GM12878 (cell line): Measurements from ENCODE around the gene HMCES. TPM values are rescaled to one million over a fixed set of nuclear protein-coding genes. Genes with fewer than 3 reads are reported as not detected.

Source experiments
- ATF3 ChIP-seq: IDR thresholded peaks from 2 replicates; pipeline ENCODE4 v1.6.1; 2011; ENCODE audit warnings: low read depth, mild to moderate bottlenecking, low read length, moderate library complexity, borderline replicate concordance; ENCODE audit errors: extremely low read depth
- ATF7 ChIP-seq: fragments of 450-650 bp; IDR thresholded peaks from 2 replicates; pipeline ENCODE4 v1.6.1; 2016; ENCODE audit warnings: low read depth, mild to moderate bottlenecking
- BHLHE40 ChIP-seq, 2 experiments: fragments of 450-650 bp in 1 of 2; IDR thresholded peaks; 2 replicates each; pipeline ENCODE4 v1.6.1; 2011 to 2017; ENCODE audit warnings: low read depth in 2 of 2, borderline replicate concordance in 1 of 2, improper control_type of control experiment in 1 of 2, low read length in 1 of 2, mild to moderate bottlenecking in 1 of 2
- E2F4 ChIP-seq: IDR thresholded peaks from 2 replicates; pipeline ENCODE4 v1.6.1; 2012; ENCODE audit warnings: low read depth, low read length, improper control_type of control experiment
- EED ChIP-seq: sonication (generic); IDR thresholded peaks from 2 replicates; pipeline ENCODE4 v1.6.1; 2016; ENCODE audit warnings: antibody characterized with exemption, low read depth
- EGR1 ChIP-seq, 2 experiments: IDR thresholded peaks; 1 replicate in 1 of 2; 2 replicates in 1 of 2; pipeline ENCODE4 v1.6.1; 2011 to 2012; ENCODE audit warnings: low read depth in 2 of 2, low read length in 2 of 2, borderline replicate concordance in 1 of 2, mild to moderate bottlenecking in 1 of 2, moderate library complexity in 1 of 2
- ELK1 ChIP-seq: IDR thresholded peaks from 2 replicates; pipeline ENCODE4 v1.6.1; 2012; ENCODE audit warnings: low read depth, low read length, improper control_type of control experiment
- EP300 ChIP-seq, 2 experiments: fragments of 150-350 bp in 1 of 2; IDR thresholded peaks; 2 replicates each; pipeline ENCODE4 v1.6.1; 2011 to 2012; ENCODE audit warnings: low read depth in 2 of 2, low read length in 2 of 2, borderline replicate concordance in 1 of 2, improper control_type of control experiment in 1 of 2, inconsistent platforms in 1 of 2; ENCODE audit not compliant: control insufficient read depth in 1 of 2
- IKZF1 ChIP-seq: fragments of 450-650 bp; conservative IDR thresholded peaks from 2 replicates; pipeline ENCODE4 v1.6.1; 2017; ENCODE audit warnings: antibody characterized with exemption, mild to moderate bottlenecking
- IKZF2 ChIP-seq, 2 experiments: fragments of 450-650 bp; IDR thresholded peaks; 2 replicates each; pipeline ENCODE4 v1.6.1; 2017; ENCODE audit warnings: mild to moderate bottlenecking in 2 of 2, moderate library complexity in 2 of 2
- KLF5 ChIP-seq: fragments of 450-650 bp; IDR thresholded peaks from 2 replicates; pipeline ENCODE4 v1.6.1; 2014; ENCODE audit warnings: mild to moderate bottlenecking; ENCODE audit not compliant: partially characterized antibody
- LARP7 ChIP-seq: fragments of 450-650 bp; IDR thresholded peaks from 2 replicates; pipeline ENCODE4 v1.6.1; 2017; ENCODE audit warnings: mild to moderate bottlenecking
- MYC ChIP-seq: IDR thresholded peaks from 2 replicates; pipeline ENCODE4 v1.6.1; 2011; ENCODE audit warnings: mild to moderate bottlenecking, low read length, moderate library complexity, inconsistent platforms; ENCODE audit not compliant: insufficient read depth, insufficient replicate concordance, insufficient read length, severe bottlenecking
- NBN ChIP-seq: fragments of 450-650 bp; IDR thresholded peaks from 2 replicates; pipeline ENCODE4 v1.6.1; 2016
- NKRF ChIP-seq: fragments of 450-650 bp; conservative IDR thresholded peaks from 2 replicates; pipeline ENCODE4 v1.6.1; 2017; ENCODE audit warnings: mild to moderate bottlenecking, moderate library complexity
- NR2F1 ChIP-seq: fragments of 450-650 bp; conservative IDR thresholded peaks from 2 replicates; pipeline ENCODE4 v1.6.1; 2017; ENCODE audit warnings: mild to moderate bottlenecking
- PML ChIP-seq: IDR thresholded peaks from 2 replicates; pipeline ENCODE4 v1.6.1; 2012; ENCODE audit warnings: low read length, inconsistent platforms
- RB1 ChIP-seq: fragments of 450-650 bp; formaldehyde crosslinking; IDR thresholded peaks from 2 replicates; pipeline ENCODE4 v1.6.1; 2017; ENCODE audit warnings: mild to moderate bottlenecking, borderline replicate concordance
- SPI1 ChIP-seq: IDR thresholded peaks from 2 replicates; pipeline ENCODE4 v1.6.1; 2011; ENCODE audit warnings: low read depth, mild to moderate bottlenecking, low read length, moderate library complexity, borderline replicate concordance; ENCODE audit not compliant: insufficient read depth
- SUPT20H ChIP-seq: IDR thresholded peaks from 2 replicates; pipeline ENCODE4 v1.6.1; 2011; ENCODE audit warnings: low read depth, mild to moderate bottlenecking, low read length, moderate library complexity, borderline replicate concordance; ENCODE audit not compliant: control insufficient read depth
- TAF1 ChIP-seq: IDR thresholded peaks from 2 replicates; pipeline ENCODE4 v1.6.1; 2011; ENCODE audit warnings: mild to moderate bottlenecking, low read depth, low read length, borderline replicate concordance
- ZBED1 ChIP-seq: IDR thresholded peaks from 2 replicates; pipeline ENCODE4 v1.6.1; 2016; ENCODE audit warnings: borderline replicate concordance
- ZNF24 ChIP-seq: fragments of 450-650 bp; IDR thresholded peaks from 2 replicates; pipeline ENCODE4 v1.6.1; 2017; ENCODE audit warnings: antibody characterized with exemption, mild to moderate bottlenecking
- ZNF622 ChIP-seq: fragments of 450-650 bp; IDR thresholded peaks from 2 replicates; pipeline ENCODE4 v1.6.1; 2017; ENCODE audit warnings: mild to moderate bottlenecking, inconsistent platforms
- polyA plus RNA-seq, 11 experiments: library from polyadenylated mRNA; depleted of rRNA in 4 of 11; unstranded in 6 of 11; stranded (reverse) in 5 of 11; fragments of >200 nt; fragmentation: Nextera tagmentation in 4 of 11; fragmentation: Illumina TruSeq in 1 of 11; extraction: Ambion mirVana in 4 of 11; extraction: Trizol in 1 of 11; gene quantifications; 1 replicate in 1 of 11; 2 replicates in 10 of 11; pipeline versions ENCODE4 v1.2.1 to v1.2.3, GENCODE V29; 2011 to 2016; ENCODE audit warnings: inconsistent platforms in 2 of 11, missing spikeins in 2 of 11, low read depth in 1 of 11
- total RNA-seq, 4 experiments: library from RNA; depleted of rRNA in 3 of 4; stranded (reverse); fragments of >200 nt in 3 of 4; fragmentation: Illumina TruSeq in 1 of 4; extraction: Trizol in 1 of 4; gene quantifications; 2 replicates each; pipeline versions ENCODE4 v1.2.1 to v1.2.3, GENCODE V29; 2013 to 2021
- TF ChIP-seq, protein P1 (sequence below): fragments of 450-650 bp; IDR thresholded peaks from 2 replicates; pipeline ENCODE4 v1.6.1; 2016; ENCODE audit warnings: mild to moderate bottlenecking

The HMCES gene
- total and polyA plus RNA-seq, 10 of the 15 experiments (the other 5 are each of a cell fraction or from before 2014, with no cell fraction given): 12.4 to 49.8 (median 27.0) TPM

DNA sequence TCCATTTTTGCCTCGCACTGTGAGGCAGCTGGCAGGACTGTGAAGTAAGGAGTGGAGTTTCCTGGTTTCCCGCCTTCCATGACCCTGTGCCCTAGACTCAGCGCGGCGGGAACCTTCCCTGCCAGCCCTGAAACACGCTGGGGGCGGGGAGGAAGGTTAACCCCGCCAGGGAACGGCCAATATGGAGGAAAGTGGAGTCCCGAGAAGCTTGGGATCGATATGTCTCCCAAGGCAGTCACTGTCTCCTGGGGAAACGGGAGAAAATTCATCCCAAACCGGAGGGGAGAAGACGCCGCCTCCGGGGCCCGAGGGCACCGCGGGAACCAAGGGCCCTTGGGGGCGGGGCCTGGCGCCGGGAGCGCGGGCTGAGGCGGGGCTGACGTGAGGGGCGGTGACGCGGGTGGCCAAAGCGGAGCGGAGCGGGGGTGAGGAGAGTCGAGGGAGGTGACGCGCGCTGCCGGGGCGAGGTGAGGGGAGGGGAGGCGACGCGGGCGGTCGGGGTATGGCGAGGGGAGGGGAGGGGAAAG, at the start of gene HMCES (continued):
- TF ChIP-seq ATF3: no peak
- TF ChIP-seq, protein P1, sequence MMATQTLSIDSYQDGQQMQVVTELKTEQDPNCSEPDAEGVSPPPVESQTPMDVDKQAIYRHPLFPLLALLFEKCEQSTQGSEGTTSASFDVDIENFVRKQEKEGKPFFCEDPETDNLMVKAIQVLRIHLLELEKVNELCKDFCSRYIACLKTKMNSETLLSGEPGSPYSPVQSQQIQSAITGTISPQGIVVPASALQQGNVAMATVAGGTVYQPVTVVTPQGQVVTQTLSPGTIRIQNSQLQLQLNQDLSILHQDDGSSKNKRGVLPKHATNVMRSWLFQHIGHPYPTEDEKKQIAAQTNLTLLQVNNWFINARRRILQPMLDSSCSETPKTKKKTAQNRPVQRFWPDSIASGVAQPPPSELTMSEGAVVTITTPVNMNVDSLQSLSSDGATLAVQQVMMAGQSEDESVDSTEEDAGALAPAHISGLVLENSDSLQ: peak; percentile 59
- no peak for TF ChIP-seq EED
- TF ChIP-seq BHLHE40 (IDR thresholded peaks at IDR 0.05; ENCODE audit: borderline replicate concordance in 1 of 2, low read depth in 2 of 2, low read length in 1 of 2): no peak; a peak in 1 of 4 replicates
- no peak for TF ChIP-seq ZNF622
- TF ChIP-seq TAF1: 0 out of 2 replicates have a peak, but pooled peaks have one; percentile 31
- peak; percentile 32; the same call in 1 of the 2 replicates for TF ChIP-seq ZNF24
- peak; percentile 78; the same call in 1 of the 2 replicates for TF ChIP-seq RB1
- TF ChIP-seq EP300 (IDR thresholded peaks at IDR 0.05; ENCODE audit: borderline replicate concordance in 1 of 2, control insufficient read depth in 1 of 2, low read depth in 2 of 2, low read length in 2 of 2): 0 out of 4 replicates have a peak, but pooled peaks of 1 of the 2 experiments have one; percentile 14
- TF ChIP-seq IKZF2 (IDR thresholded peaks at IDR 0.05): peak; percentile 21; a peak in 1 of 4 replicates
- TF ChIP-seq ZBED1: 0 out of 2 replicates have a peak, but pooled peaks have one; percentile 28
- TF ChIP-seq E2F4: no peak
- no peak for TF ChIP-seq ELK1
- no peak for TF ChIP-seq MYC
- peak; percentile 27 for TF ChIP-seq KLF5
- TF ChIP-seq SUPT20H: no peak
- TF ChIP-seq EGR1 (IDR thresholded peaks at IDR 0.05; ENCODE audit: borderline replicate concordance in 1 of 2, low read depth in 2 of 2, low read length in 2 of 2): peak in 1 of 2 experiments; percentile 64; a peak in 2 of 3 replicates
- peak; percentile 13; the same call in 1 of the 2 replicates for TF ChIP-seq NR2F1
- TF ChIP-seq SPI1: no peak
- TF ChIP-seq ATF7: peak; percentile 32; the same call in 1 of the 2 replicates
- TF ChIP-seq NBN: 0 out of 2 replicates have a peak, but pooled peaks have one; percentile 28
- peak; percentile 52; the same call in 1 of the 2 replicates for TF ChIP-seq IKZF1
- 0 out of 2 replicates have a peak, but pooled peaks have one; percentile 54 for TF ChIP-seq PML
- no peak for TF ChIP-seq LARP7
- TF ChIP-seq NKRF: no peak
